Progenitor cell of endocrine pancreas (in vitro differentiated cells): ENCODE measurements around the gene MAGEA10. TPM values are rescaled to one million over a fixed set of nuclear protein-coding genes. Genes with fewer than 3 reads are reported as not detected.
A peak's percentile ranks its signal among the peaks of the same experiment; 100 is the strongest.
"Not testable (repeated sequence)": the region's sequence is repeated elsewhere in the genome, so short reads cannot be mapped to it uniquely, and the experiment has no call there.

Experiments
- DNase-seq: peaks from one replicate; pipeline ENCODE4 v3.0.0; 2021; ENCODE audit warnings: low spot score; ENCODE audit not compliant: unreplicated experiment
- H3K27ac Mint-ChIP-seq: 2 replicates; pipeline ENCODE4 v1.8.0; 2021; ENCODE audit warnings: mild to moderate bottlenecking, moderate library complexity, mixed read lengths
- H3K27me3 Mint-ChIP-seq: 2 replicates; pipeline ENCODE4 v1.8.0; 2021; ENCODE audit warnings: mixed read lengths
- H3K36me3 Mint-ChIP-seq: 2 replicates; pipeline ENCODE4 v1.8.0; 2022; ENCODE audit warnings: mixed read lengths; ENCODE audit not compliant: insufficient read depth
- H3K4me1 Mint-ChIP-seq: 2 replicates; pipeline ENCODE4 v1.8.0; 2021; ENCODE audit warnings: low read depth, mixed read lengths
- H3K4me3 Mint-ChIP-seq: 2 replicates; pipeline ENCODE4 v1.8.0; 2021; ENCODE audit warnings: low read depth, mild to moderate bottlenecking, moderate library complexity, mixed read lengths
- H3K9me3 Mint-ChIP-seq: 2 replicates; pipeline ENCODE4 v1.8.0; 2021; ENCODE audit warnings: low read depth, mixed read lengths
- total RNA-seq: library from RNA; stranded (reverse); gene quantifications from 2 replicates; pipeline ENCODE4 v1.2.1, GENCODE V29; 2021
- TF ChIP-seq, protein P1 (sequence below): fragments of 200-600 bp; sonication (generic); IDR thresholded peaks from one replicate; pipeline ENCODE4 v1.5.0; 2021; ENCODE audit warnings: antibody characterized with exemption, mild to moderate bottlenecking; ENCODE audit not compliant: unreplicated experiment

The MAGEA10 gene
- total RNA-seq, 1 donor from 2014 or later = not detected

DNA sequence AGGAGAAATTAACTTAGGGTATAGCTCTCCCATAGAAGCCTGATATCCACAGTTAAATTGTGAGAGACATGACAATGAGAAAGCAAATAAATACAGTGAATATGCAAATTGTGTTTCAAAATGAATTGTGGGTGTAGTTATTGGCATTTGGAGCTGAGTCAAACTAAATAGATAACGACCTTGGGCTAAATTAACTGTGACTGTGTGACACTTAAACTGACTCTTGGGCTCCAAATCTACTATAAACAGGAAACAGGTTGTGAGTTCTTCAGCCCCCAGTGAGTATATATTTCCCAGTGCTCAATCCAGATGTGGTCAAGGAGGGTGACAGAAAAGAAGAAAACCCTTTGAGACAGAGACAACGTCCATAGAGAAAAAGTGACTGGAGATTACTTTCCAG lies 11.3 kb upstream of the MAGEA10 start:
- Mint-ChIP-seq H3K4me1 (no peaks in the 10 kb centered on the region), H3K4me3 (no peak overlapping the region), H3K27ac (no peak overlapping the region), H3K27me3 (no peaks in the 10 kb centered on the region), H3K9me3 (peaks cover 28% of the 10 kb centered on the region), H3K36me3 (peaks cover 1% of the 10 kb centered on the region)
- no peak for DNase-seq
- TF ChIP-seq, protein P1, sequence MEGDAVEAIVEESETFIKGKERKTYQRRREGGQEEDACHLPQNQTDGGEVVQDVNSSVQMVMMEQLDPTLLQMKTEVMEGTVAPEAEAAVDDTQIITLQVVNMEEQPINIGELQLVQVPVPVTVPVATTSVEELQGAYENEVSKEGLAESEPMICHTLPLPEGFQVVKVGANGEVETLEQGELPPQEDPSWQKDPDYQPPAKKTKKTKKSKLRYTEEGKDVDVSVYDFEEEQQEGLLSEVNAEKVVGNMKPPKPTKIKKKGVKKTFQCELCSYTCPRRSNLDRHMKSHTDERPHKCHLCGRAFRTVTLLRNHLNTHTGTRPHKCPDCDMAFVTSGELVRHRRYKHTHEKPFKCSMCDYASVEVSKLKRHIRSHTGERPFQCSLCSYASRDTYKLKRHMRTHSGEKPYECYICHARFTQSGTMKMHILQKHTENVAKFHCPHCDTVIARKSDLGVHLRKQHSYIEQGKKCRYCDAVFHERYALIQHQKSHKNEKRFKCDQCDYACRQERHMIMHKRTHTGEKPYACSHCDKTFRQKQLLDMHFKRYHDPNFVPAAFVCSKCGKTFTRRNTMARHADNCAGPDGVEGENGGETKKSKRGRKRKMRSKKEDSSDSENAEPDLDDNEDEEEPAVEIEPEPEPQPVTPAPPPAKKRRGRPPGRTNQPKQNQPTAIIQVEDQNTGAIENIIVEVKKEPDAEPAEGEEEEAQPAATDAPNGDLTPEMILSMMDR = no peak

DNA sequence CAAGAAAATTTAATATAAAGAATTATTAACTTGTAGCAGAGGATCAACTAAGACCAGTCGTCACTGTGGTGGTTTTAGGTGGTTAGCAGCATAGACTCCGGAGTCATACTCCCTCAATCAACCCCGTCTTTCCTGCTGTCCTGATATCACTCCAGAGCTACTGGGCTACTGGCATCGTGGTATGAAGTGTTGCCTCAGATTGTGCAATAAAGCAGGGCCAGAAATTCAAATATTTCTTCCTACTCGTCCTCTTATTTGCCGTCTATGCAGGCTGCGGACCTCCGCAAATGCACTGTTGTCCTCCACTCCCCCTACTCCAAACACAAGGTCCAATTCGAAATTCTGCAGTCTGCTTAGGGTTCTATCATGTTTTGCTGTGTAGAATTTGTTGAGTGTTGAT lies 1.2 kb upstream of the MAGEA10 start:
- peaks cover 6% of the 10 kb centered on the region for H3K9me3 Mint-ChIP-seq
- no peak for DNase-seq
- TF ChIP-seq, protein P1 = no peak
- no peaks in the 10 kb centered on the region for H3K27me3 Mint-ChIP-seq
- no peak overlapping the region for H3K27ac Mint-ChIP-seq
- no peak overlapping the region for H3K4me3 Mint-ChIP-seq
- no peaks in the 10 kb centered on the region for H3K4me1 Mint-ChIP-seq
- no peaks in the 10 kb centered on the region for H3K36me3 Mint-ChIP-seq

DNA sequence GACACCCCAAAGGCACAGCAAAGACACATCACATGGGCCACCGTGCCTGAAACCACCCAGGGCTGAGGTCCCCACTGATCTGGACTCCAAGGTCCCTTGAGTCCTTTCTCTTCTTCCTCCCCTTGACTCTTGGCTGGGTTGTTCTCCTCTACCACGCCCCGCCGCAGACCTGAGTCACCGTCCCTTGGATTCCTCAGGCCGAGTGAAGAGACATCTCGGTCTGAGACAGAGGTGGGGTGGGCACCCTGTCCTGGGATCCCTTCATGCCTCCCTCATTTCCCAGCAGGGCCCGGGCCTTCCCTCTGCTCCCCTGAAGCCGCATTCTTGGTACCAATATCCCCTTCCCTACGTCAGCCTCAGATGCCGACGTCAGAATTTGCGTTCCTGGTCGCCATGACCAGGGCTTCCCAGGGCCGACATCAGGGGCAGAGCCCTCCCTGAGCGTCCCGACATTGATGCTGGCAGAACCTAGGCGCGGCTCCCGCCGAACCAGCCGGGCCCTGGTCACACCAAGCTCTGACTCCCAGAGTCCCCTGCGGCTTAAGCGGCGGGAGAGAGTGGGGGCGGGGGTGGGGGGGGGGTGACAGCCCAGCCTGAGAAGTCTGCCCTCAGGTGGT lies 498 bp downstream of the MAGEA10 start:
- Mint-ChIP-seq H3K27ac (no peak overlapping the region), H3K36me3 (no peaks in the 10 kb centered on the region), H3K4me1 (no peaks in the 10 kb centered on the region), H3K9me3 (peaks cover 6% of the 10 kb centered on the region), H3K4me3 (no peak overlapping the region), H3K27me3 (no peaks in the 10 kb centered on the region)
- TF ChIP-seq, protein P1 = no peak
- no peak for DNase-seq

DNA sequence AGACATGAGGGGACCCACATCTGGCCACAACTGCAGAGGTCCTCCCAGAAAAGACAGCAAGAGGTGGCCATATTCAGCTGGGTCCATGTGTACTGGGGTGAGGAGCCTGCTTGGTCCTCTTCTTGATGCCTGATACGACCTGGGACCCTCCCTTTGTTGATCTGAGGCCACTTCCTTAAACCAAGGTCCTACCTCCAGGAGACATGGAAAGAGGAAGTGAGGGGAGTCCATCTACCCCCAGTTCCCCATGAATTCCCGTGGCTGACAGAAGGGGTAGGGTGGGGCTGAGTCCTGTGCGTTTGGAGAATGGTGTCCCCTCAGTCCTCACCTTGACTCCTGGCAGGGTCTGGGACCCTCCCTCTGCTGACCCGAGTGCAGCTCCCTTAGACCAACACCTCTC lies 2.1 kb downstream of the MAGEA10 start:
- Mint-ChIP-seq H3K4me3 (no peak overlapping the region), H3K36me3 (no peaks in the 10 kb centered on the region), H3K27me3 (no peaks in the 10 kb centered on the region), H3K9me3 (peaks cover 3% of the 10 kb centered on the region), H3K27ac (no peak overlapping the region), H3K4me1 (no peaks in the 10 kb centered on the region)
- TF ChIP-seq, protein P1 = no peak
- DNase-seq = no peak

DNA sequence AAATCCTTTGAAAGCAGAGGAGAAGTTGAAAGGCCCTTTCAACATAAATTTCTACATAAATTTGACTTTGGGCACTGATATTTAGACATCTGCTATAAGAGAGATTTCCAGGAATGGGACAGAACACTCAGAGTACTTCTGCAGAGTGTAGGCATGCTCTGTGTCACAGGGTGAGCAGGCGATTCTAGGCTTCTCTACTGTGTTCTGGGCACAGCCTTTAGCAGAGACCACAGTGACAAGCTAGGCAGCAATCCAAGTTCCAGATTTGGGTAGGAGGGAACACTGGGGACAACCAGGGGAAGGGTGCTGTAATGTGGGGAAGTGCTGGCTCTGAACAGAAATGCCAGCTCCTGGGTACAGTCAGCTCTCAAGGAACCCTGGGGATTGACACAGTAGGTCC lies 6.9 kb downstream of the MAGEA10 start:
- Mint-ChIP-seq H3K9me3 (peaks cover 10% of the 10 kb centered on the region), H3K4me3 (no peak overlapping the region), H3K27ac (no peak overlapping the region), H3K36me3 (no peaks in the 10 kb centered on the region), H3K4me1 (peaks cover 9% of the 10 kb centered on the region), H3K27me3 (no peaks in the 10 kb centered on the region)
- TF ChIP-seq, protein P1 = no peak
- DNase-seq = no peak

DNA sequence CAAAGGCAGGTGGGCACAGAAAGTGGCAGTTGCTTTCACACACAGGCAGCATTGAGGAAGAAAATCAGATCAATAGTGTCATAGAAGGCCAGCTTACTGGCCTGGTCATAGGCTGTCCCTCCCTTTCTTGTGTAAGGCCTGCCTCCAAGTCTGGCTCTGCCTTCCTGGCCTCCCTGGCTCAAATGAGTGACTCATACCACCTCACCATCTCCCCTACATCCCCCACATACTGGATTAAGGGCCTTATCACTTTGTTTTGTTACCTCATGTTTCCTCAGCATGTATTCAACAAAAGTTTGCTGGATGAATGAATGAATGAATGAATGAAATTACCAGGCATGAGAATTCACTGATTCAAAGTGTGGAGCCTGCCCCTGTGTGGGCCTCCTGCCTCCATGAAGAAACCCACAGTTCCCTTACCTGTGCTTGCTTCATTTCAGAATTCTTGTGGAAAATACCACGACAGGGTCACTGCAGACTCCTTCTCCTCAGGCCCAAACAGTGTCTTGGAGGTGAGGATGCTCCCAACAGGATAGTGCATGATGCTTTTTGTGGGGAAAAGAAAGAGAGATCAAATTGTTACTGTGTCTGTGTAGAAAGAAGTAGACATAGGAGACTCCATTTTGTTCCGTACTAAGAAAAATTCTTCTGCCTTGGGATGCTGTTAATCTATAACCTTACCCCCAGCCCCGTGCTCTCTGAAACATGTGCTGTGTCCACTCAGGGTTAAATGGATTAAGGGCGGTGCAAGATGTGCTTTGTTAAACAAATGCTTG lies 9.1 kb downstream of the MAGEA10 start:
- not testable (repeated sequence) for H3K27me3 Mint-ChIP-seq, H3K4me3 Mint-ChIP-seq, DNase-seq, H3K36me3 Mint-ChIP-seq, H3K4me1 Mint-ChIP-seq
- Mint-ChIP-seq H3K27ac (peak overlapping the region; percentile 71), H3K9me3 (peaks cover 13% of the 10 kb centered on the region)
